Measurements from ENCODE around the gene ISM1.

ISM1 gene

GRCh38 chr20:13295637-13296036 is 74.6 kb downstream of the ISM1 start:
- Histone ChIP-seq H3K27ac (ENCODE audit: low read length) (no peak overlapping the region), H3K9ac (ENCODE audit: low read length) (no peak overlapping the region), H3K27me3 (ENCODE audit: low read depth, low read length) (peaks cover 25% of the 10 kb centered on the region), H3K4me1 (ENCODE audit: low read length) (no peaks in the 10 kb centered on the region), H4K20me1 (ENCODE audit: insufficient read depth, low read length) (no peaks in the 10 kb centered on the region), H3K9me3 (ENCODE audit: insufficient read depth, low read length) (no peaks in the 10 kb centered on the region), H2AFZ (ENCODE audit: low read depth, low read length) (no peak overlapping the region), H3K79me2 (ENCODE audit: low read length) (no peaks in the 10 kb centered on the region), H3K4me2 (ENCODE audit: low read length) (no peak overlapping the region), H3K4me3 (ENCODE audit: low read length) (no peak overlapping the region), H3K36me3 (replicated peaks; ENCODE audit: low read depth, low read length) (no peaks in the 10 kb centered on the region)
- no peak for TF ChIP-seq EZH2phosphoT487 (IDR thresholded peaks at IDR 0.05; ENCODE audit: low read depth)
- TF ChIP-seq CTCF (IDR thresholded peaks at IDR 0.05; ENCODE audit: low read depth, low read length): no peak

GRCh38 chr20:13296070-13296469 is 75.0 kb downstream of the ISM1 start:
- Histone ChIP-seq H3K27ac (ENCODE audit: low read length) (no peak overlapping the region), H2AFZ (ENCODE audit: low read depth, low read length) (no peak overlapping the region), H3K4me3 (ENCODE audit: low read length) (no peak overlapping the region), H3K27me3 (ENCODE audit: low read depth, low read length) (peaks cover 21% of the 10 kb centered on the region), H4K20me1 (ENCODE audit: insufficient read depth, low read length) (no peaks in the 10 kb centered on the region), H3K36me3 (replicated peaks; ENCODE audit: low read depth, low read length) (no peaks in the 10 kb centered on the region), H3K79me2 (ENCODE audit: low read length) (no peaks in the 10 kb centered on the region), H3K9ac (ENCODE audit: low read length) (no peak overlapping the region), H3K4me1 (ENCODE audit: low read length) (no peaks in the 10 kb centered on the region), H3K9me3 (ENCODE audit: insufficient read depth, low read length) (no peaks in the 10 kb centered on the region), H3K4me2 (ENCODE audit: low read length) (no peak overlapping the region)
- no peak for TF ChIP-seq CTCF (IDR thresholded peaks at IDR 0.05; ENCODE audit: low read depth, low read length)
- no peak for TF ChIP-seq EZH2phosphoT487 (IDR thresholded peaks at IDR 0.05; ENCODE audit: low read depth)

GRCh38 chr20:13297147-13297899 is 76.2 kb downstream of the ISM1 start:
- H3K27me3 ChIP-seq (ENCODE audit: low read depth, low read length): peaks cover 10% of the 10 kb centered on the region
- no peak overlapping the region for H3K9ac ChIP-seq (ENCODE audit: low read length)
- no peak overlapping the region for H3K27ac ChIP-seq (ENCODE audit: low read length)
- TF ChIP-seq EZH2phosphoT487 (IDR thresholded peaks at IDR 0.05; ENCODE audit: low read depth): no peak
- TF ChIP-seq CTCF (IDR thresholded peaks at IDR 0.05; ENCODE audit: low read depth, low read length): no peak
- H3K4me3 ChIP-seq (ENCODE audit: low read length): no peak overlapping the region
- no peak overlapping the region for H3K4me2 ChIP-seq (ENCODE audit: low read length)
- no peaks in the 10 kb centered on the region for H3K79me2 ChIP-seq (ENCODE audit: low read length)
- H3K9me3 ChIP-seq (ENCODE audit: insufficient read depth, low read length): no peaks in the 10 kb centered on the region
- H3K4me1 ChIP-seq (ENCODE audit: low read length): no peaks in the 10 kb centered on the region
- no peaks in the 10 kb centered on the region for H4K20me1 ChIP-seq (ENCODE audit: insufficient read depth, low read length)
- H2AFZ ChIP-seq (ENCODE audit: low read depth, low read length): no peak overlapping the region
- no peaks in the 10 kb centered on the region for H3K36me3 ChIP-seq (replicated peaks; ENCODE audit: low read depth, low read length)

- Histone ChIP-seq H3K9ac (ENCODE audit: low read length) (no peak overlapping the region), H3K4me2 (ENCODE audit: low read length) (no peak overlapping the region), H3K27ac (ENCODE audit: low read length) (no peak overlapping the region), H2AFZ (ENCODE audit: low read depth, low read length) (no peak overlapping the region), H3K9me3 (ENCODE audit: insufficient read depth, low read length) (no peaks in the 10 kb centered on the region), H3K4me3 (ENCODE audit: low read length) (no peak overlapping the region), H3K27me3 (ENCODE audit: low read depth, low read length) (0 out of 2 replicates have a peak, but pooled peaks cover 6% of the 10 kb centered on the region), H4K20me1 (ENCODE audit: insufficient read depth, low read length) (no peaks in the 10 kb centered on the region), H3K4me1 (ENCODE audit: low read length) (no peaks in the 10 kb centered on the region), H3K36me3 (replicated peaks; ENCODE audit: low read depth, low read length) (no peaks in the 10 kb centered on the region), H3K79me2 (ENCODE audit: low read length) (no peaks in the 10 kb centered on the region)
- TF ChIP-seq CTCF (IDR thresholded peaks at IDR 0.05; ENCODE audit: low read depth, low read length): no peak
- TF ChIP-seq EZH2phosphoT487 (IDR thresholded peaks at IDR 0.05; ENCODE audit: low read depth): no peak
Observed at GRCh38 chr20:13298692-13299373, 77.8 kb downstream of the ISM1 start.

Measured in OCI-LY3 (cell line).